Activated naive CD8-positive, alpha-beta T cell treated with anti-CD3 and anti-CD28 coated beads for 36 hours (primary cell): ENCODE measurements around the gene NLRP11. TPM values are rescaled to one million over a fixed set of nuclear protein-coding genes. Genes with fewer than 3 reads are reported as not detected.

Experiments
- DNase-seq: peaks from one replicate; pipeline ENCODE4 v3.0.0; 2021
- H3K27ac Mint-ChIP-seq: one replicate; pipeline ENCODE4 v1.8.0; 2022; ENCODE audit warnings: mild to moderate bottlenecking, moderate library complexity, mixed read lengths
- H3K27me3 Mint-ChIP-seq: one replicate; pipeline ENCODE4 v1.8.0; 2022; ENCODE audit warnings: mild to moderate bottlenecking, mixed read lengths
- H3K36me3 Mint-ChIP-seq: one replicate; pipeline ENCODE4 v1.8.0; 2021; ENCODE audit warnings: mild to moderate bottlenecking, mixed read lengths
- H3K4me1 Mint-ChIP-seq: one replicate; pipeline ENCODE4 v1.8.0; 2021; ENCODE audit warnings: mixed read lengths
- H3K4me3 Mint-ChIP-seq: one replicate; pipeline ENCODE4 v1.8.0; 2022; ENCODE audit warnings: mild to moderate bottlenecking, moderate library complexity, mixed read lengths
- H3K9me3 Mint-ChIP-seq: one replicate; pipeline ENCODE4 v1.8.0; 2022; ENCODE audit warnings: mixed read lengths
- total RNA-seq, 2 experiments: library from RNA; stranded (reverse); gene quantifications; one replicate each; pipeline ENCODE4 v1.2.3, GENCODE V29; 2021

NLRP11 gene
- total RNA-seq = under 1 TPM; 0.19 to 0.24 TPM

GRCh38 chr19:55831846-55832245 is at the start of gene NLRP11:
TSS of gene NLRP11 (minus strand) at chr19:55831999. CDS start at chr19:55818174, 13,825 bp downstream.
- no peak within 1 kb of the TSS for H3K4me3 Mint-ChIP-seq
- H3K9me3 Mint-ChIP-seq = peaks cover 1% of the 10 kb centered on the region
- no peak within 1 kb of the TSS for H3K27ac Mint-ChIP-seq
- no peaks in the 10 kb centered on the region for H3K27me3 Mint-ChIP-seq
- no peak for DNase-seq
- no peaks in the 10 kb centered on the region for H3K4me1 Mint-ChIP-seq
- no peaks in the 10 kb centered on the region for H3K36me3 Mint-ChIP-seq

GRCh38 chr19:55877211-55877610 is 45.4 kb upstream of the NLRP11 start:
- Mint-ChIP-seq H3K36me3 (no peaks in the 10 kb centered on the region), H3K27ac (no peak overlapping the region), H3K9me3 (peaks cover 13% of the 10 kb centered on the region), H3K4me1 (no peaks in the 10 kb centered on the region), H3K4me3 (no peak overlapping the region), H3K27me3 (peaks cover 9% of the 10 kb centered on the region)
- no peak for DNase-seq

- H3K36me3 Mint-ChIP-seq = no peaks in the 10 kb centered on the region
- no peak overlapping the region for H3K4me3 Mint-ChIP-seq
- peaks cover 7% of the 10 kb centered on the region for H3K9me3 Mint-ChIP-seq
- H3K27me3 Mint-ChIP-seq = peaks cover 24% of the 10 kb centered on the region
- no peak overlapping the region for H3K27ac Mint-ChIP-seq
- no peak for DNase-seq
- no peaks in the 10 kb centered on the region for H3K4me1 Mint-ChIP-seq
Observed at GRCh38 chr19:55870736-55871135, 38.9 kb upstream of the NLRP11 start.

DNA sequence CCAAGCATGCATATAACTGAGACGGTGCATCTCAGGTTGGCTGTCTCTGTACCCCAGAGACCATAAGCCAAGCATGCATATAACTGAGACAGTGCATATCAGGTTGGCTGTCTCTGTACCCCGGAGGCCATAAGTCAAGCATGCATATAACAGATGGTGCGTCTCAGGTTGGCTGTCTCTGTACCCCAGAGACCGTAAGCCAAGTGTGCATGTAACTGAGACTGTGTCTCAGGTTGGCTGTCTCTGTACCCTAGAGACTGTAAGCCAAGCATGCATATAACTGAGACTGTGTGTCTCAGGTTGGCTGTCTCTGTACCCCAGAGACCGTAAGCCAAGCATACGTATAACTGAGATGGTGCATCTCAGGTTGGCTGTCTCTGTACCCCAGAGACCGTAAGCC is 35.3 kb upstream of the NLRP11 start:
- DNase-seq = no peak
- Mint-ChIP-seq H3K4me1 (no peaks in the 10 kb centered on the region), H3K9me3 (peaks cover 4% of the 10 kb centered on the region), H3K36me3 (no peaks in the 10 kb centered on the region), H3K27me3 (peaks cover 14% of the 10 kb centered on the region), H3K4me3 (no peak overlapping the region), H3K27ac (no peak overlapping the region)

DNA sequence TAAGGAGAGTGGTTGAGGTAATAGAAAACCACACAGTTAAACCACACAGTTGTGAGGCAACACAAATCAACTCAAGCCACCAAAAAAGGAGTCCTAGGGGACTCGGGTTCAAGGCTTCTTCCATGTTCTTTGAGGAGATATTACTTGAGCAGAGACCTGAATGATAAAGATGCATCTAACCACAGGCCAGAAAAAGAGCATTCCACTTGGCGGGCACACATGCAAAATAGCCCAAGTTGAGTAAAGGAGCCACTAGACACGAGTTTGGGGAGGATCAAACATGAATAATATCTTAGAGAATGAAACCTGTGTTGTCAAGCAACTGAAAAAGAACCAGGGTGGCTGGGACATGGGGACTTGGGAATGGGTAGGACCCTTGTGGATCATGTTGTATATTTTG is 34.7 kb upstream of the NLRP11 start:
- H3K4me1 Mint-ChIP-seq = no peaks in the 10 kb centered on the region

DNA sequence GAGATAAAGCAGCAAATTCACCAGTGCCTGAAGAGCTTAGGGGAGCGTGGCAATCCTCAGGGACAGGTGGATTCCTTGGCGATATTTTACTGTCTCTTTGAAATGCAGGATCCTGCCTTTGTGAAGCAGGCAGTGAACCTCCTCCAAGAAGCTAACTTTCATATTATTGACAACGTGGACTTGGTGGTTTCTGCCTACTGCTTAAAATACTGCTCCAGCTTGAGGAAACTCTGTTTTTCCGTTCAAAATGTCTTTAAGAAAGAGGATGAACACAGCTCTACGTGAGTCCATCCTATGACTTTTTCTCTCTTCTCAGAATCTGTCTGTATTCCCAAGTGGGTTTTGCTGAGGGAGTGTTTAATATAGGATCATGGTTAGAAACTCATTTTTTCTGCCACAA is 27.2 kb upstream of the NLRP11 start:
- H3K4me1 Mint-ChIP-seq = no peaks in the 10 kb centered on the region
- peaks cover 8% of the 10 kb centered on the region for H3K27me3 Mint-ChIP-seq
- H3K4me3 Mint-ChIP-seq = no peak overlapping the region
- no peaks in the 10 kb centered on the region for H3K9me3 Mint-ChIP-seq
- no peak for DNase-seq
- no peak overlapping the region for H3K27ac Mint-ChIP-seq
- no peaks in the 10 kb centered on the region for H3K36me3 Mint-ChIP-seq

More for the DNA sequence above, 34.7 kb upstream of the NLRP11 start:
- Mint-ChIP-seq H3K27ac (no peak overlapping the region), H3K36me3 (no peaks in the 10 kb centered on the region), H3K4me3 (no peak overlapping the region), H3K27me3 (peaks cover 14% of the 10 kb centered on the region), H3K9me3 (peaks cover 4% of the 10 kb centered on the region)
- DNase-seq = no peak

DNA sequence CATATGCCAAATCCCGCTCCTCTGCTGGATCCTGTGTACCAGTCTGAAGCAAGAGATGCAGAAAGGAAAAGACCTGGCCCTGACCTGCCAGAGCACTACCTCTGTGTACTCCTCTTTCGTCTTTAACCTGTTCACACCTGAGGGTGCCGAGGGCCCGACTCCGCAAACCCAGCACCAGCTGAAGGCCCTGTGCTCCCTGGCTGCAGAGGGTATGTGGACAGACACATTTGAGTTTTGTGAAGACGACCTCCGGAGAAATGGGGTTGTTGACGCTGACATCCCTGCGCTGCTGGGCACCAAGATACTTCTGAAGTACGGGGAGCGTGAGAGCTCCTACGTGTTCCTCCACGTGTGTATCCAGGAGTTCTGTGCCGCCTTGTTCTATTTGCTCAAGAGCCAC is 26.6 kb upstream of the NLRP11 start:
- Mint-ChIP-seq H3K27me3 (peaks cover 8% of the 10 kb centered on the region), H3K4me1 (no peaks in the 10 kb centered on the region), H3K27ac (no peak overlapping the region), H3K4me3 (no peak overlapping the region), H3K9me3 (peaks cover 2% of the 10 kb centered on the region), H3K36me3 (no peaks in the 10 kb centered on the region)
- DNase-seq = no peak

- Mint-ChIP-seq H3K27ac (no peak overlapping the region), H3K4me3 (no peak overlapping the region), H3K36me3 (no peaks in the 10 kb centered on the region)
Observed at GRCh38 chr19:55857974-55858373, 26.2 kb upstream of the NLRP11 start.

GRCh38 chr19:55857149-55857548 is 25.4 kb upstream of the NLRP11 start:
- Mint-ChIP-seq H3K27ac (no peak overlapping the region), H3K36me3 (no peaks in the 10 kb centered on the region), H3K4me1 (no peaks in the 10 kb centered on the region), H3K9me3 (peaks cover 2% of the 10 kb centered on the region), H3K4me3 (no peak overlapping the region), H3K27me3 (peaks cover 8% of the 10 kb centered on the region)
- no peak for DNase-seq

More at GRCh38 chr19:55857974-55858373, 26.2 kb upstream of the NLRP11 start:
- Mint-ChIP-seq H3K4me1 (no peaks in the 10 kb centered on the region), H3K9me3 (peaks cover 2% of the 10 kb centered on the region), H3K27me3 (peaks cover 8% of the 10 kb centered on the region)
- DNase-seq = no peak

DNA sequence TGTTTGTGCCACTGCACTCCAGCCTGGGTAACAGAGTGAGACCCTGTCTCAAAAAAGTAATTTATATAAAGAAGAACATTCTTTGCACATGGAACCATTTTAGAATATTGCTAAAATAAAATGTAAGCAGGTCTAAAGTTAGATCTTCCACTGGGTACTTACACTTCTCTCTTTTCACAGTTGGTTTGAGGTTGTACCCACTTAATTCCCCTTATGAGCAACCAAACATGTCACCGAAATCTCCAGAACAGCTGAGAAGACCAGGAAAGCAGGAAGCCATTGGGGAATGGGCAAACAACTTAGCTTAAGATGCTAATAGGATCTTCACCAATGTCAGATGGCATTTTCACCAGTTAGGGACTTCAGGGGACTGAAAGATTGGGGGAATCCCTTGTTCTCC is 23.4 kb upstream of the NLRP11 start:
- DNase-seq = no peak
- Mint-ChIP-seq H3K36me3 (peaks cover 2% of the 10 kb centered on the region), H3K27me3 (peaks cover 8% of the 10 kb centered on the region), H3K4me3 (no peak overlapping the region), H3K9me3 (peaks cover 5% of the 10 kb centered on the region), H3K4me1 (no peaks in the 10 kb centered on the region), H3K27ac (no peak overlapping the region)

- Mint-ChIP-seq H3K27ac (no peak overlapping the region), H3K4me1 (no peaks in the 10 kb centered on the region), H3K36me3 (no peaks in the 10 kb centered on the region), H3K9me3 (peaks cover 13% of the 10 kb centered on the region), H3K27me3 (no peaks in the 10 kb centered on the region), H3K4me3 (no peak overlapping the region)
- DNase-seq = no peak
Observed at GRCh38 chr19:55838906-55839305, 7.1 kb upstream of the NLRP11 start.

- no peak overlapping the region for H3K4me3 Mint-ChIP-seq
- no peaks in the 10 kb centered on the region for H3K4me1 Mint-ChIP-seq
- H3K27ac Mint-ChIP-seq = no peak overlapping the region
- no peak for DNase-seq
- H3K36me3 Mint-ChIP-seq = no peaks in the 10 kb centered on the region
- peaks cover 13% of the 10 kb centered on the region for H3K9me3 Mint-ChIP-seq
- H3K27me3 Mint-ChIP-seq = no peaks in the 10 kb centered on the region
Observed at GRCh38 chr19:55838251-55838650, 6.5 kb upstream of the NLRP11 start.

DNA sequence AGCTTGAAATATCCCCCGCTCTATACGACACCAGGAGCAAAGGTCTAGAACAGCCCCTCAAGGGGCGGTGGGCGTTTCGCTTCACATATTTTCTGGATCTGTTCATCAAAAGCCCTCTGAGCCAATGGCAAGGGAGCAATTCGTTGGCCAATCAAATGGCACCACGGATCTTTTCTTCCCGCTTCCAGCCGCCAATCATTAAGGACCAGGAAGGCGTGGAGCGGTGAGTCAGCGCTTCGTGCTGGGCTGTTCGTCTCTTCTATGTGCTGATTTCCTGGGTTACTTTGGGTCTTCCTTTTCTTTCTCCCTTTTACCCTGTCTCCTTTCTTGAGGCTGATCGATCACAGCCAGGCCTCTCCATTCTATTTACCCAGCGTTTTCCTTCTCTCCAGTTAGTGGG is 4.5 kb upstream of the NLRP11 start, which contains the start of gene NLRP4:
NLRP4 (plus strand) TSS at position 201 of the 400 bp plus-strand sequence. CDS start 15,541 bp downstream, outside the sequence.
- H3K4me3 Mint-ChIP-seq = no peak within 1 kb of the TSS
- no peak within 1 kb of the TSS for H3K27ac Mint-ChIP-seq
- H3K27me3 Mint-ChIP-seq = no peaks in the 10 kb centered on the region
- no peak for DNase-seq
- no peaks in the 10 kb centered on the region for H3K4me1 Mint-ChIP-seq
- H3K9me3 Mint-ChIP-seq = peaks cover 7% of the 10 kb centered on the region
- H3K36me3 Mint-ChIP-seq = no peaks in the 10 kb centered on the region

GRCh38 chr19:55832676-55833075 is 877 bp upstream of the NLRP11 start:
- Mint-ChIP-seq H3K4me1 (no peaks in the 10 kb centered on the region), H3K4me3 (no peak overlapping the region), H3K36me3 (no peaks in the 10 kb centered on the region), H3K27ac (no peak overlapping the region), H3K27me3 (no peaks in the 10 kb centered on the region), H3K9me3 (peaks cover 3% of the 10 kb centered on the region)
- DNase-seq = no peak

DNA sequence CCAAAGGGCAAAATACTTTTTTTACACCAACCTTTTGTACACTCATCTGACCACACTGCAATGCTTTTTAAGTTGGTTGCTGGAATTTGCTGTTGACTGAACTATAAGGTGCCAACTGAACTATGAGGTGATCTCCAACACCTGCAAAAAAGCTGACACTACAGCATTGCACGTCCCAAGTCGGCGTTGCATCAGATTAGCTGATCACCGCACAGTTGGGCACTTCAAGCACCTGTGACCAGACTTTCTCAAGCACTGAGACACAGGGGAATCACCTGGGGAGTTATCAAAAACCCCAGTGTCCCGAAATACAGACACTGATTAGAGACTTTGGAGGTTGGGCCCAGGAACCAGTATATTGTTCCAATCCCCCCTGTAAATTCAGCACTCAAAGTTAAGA is 1.1 kb downstream of the NLRP11 start:
- H3K9me3 Mint-ChIP-seq = no peaks in the 10 kb centered on the region
- H3K27me3 Mint-ChIP-seq = no peaks in the 10 kb centered on the region
- H3K27ac Mint-ChIP-seq = no peak overlapping the region
- no peak for DNase-seq
- no peaks in the 10 kb centered on the region for H3K36me3 Mint-ChIP-seq
- no peak overlapping the region for H3K4me3 Mint-ChIP-seq
- no peaks in the 10 kb centered on the region for H3K4me1 Mint-ChIP-seq

GRCh38 chr19:55820037-55820436 is 11.8 kb downstream of the NLRP11 start:
- Mint-ChIP-seq H3K9me3 (peaks cover 4% of the 10 kb centered on the region), H3K27ac (no peak overlapping the region), H3K27me3 (peaks cover 5% of the 10 kb centered on the region), H3K36me3 (no peaks in the 10 kb centered on the region), H3K4me3 (no peak overlapping the region), H3K4me1 (no peaks in the 10 kb centered on the region)
- DNase-seq = no peak

GRCh38 chr19:55813906-55814305 is 17.9 kb downstream of the NLRP11 start:
- no peak overlapping the region for H3K4me3 Mint-ChIP-seq
- no peak overlapping the region for H3K27ac Mint-ChIP-seq
- H3K9me3 Mint-ChIP-seq = no peaks in the 10 kb centered on the region
- H3K27me3 Mint-ChIP-seq = peaks cover 26% of the 10 kb centered on the region
- DNase-seq = no peak
- peaks cover 3% of the 10 kb centered on the region for H3K4me1 Mint-ChIP-seq
- no peaks in the 10 kb centered on the region for H3K36me3 Mint-ChIP-seq
